Spleen (tissue), 11 donors: ENCODE data around the gene AJAP1. TPM values are rescaled to one million over a fixed set of nuclear protein-coding genes. Genes with fewer than 3 reads are reported as not detected.

Source experiments
- DNase-seq: peaks from one replicate; pipeline ENCODE4 v3.0.0-alpha.2; 2020
- H3K27ac ChIP-seq, 8 donors: fragments of 200-600 bp; sonication (generic) in 7 of 8; 1 replicate in 4 of 8; 2 replicates in 4 of 8; pipeline versions ENCODE4 v1.5.0 to v1.8.0; 2016 to 2021; ENCODE audit warnings: inconsistent platforms in 4 of 8, mild to moderate bottlenecking in 4 of 8, moderate library complexity in 1 of 8
- H3K27me3 ChIP-seq, 7 donors: fragments of 200-600 bp; sonication (generic) in 6 of 7; replicated peaks in 1 of 7; 1 replicate in 4 of 7; 2 replicates in 3 of 7; pipeline versions ENCODE4 v1.5.0 to v1.8.0; 2016 to 2021; ENCODE audit warnings: inconsistent platforms in 3 of 7, mild to moderate bottlenecking in 1 of 7
- H3K36me3 ChIP-seq, 6 donors: fragments of 200-600 bp; sonication (generic) in 5 of 6; 1 replicate in 4 of 6; 2 replicates in 2 of 6; pipeline versions ENCODE4 v1.5.0 to v1.8.0; 2016 to 2021; ENCODE audit warnings: inconsistent platforms in 2 of 6
- H3K4me1 ChIP-seq, 6 donors: fragments of 200-600 bp; sonication (generic) in 5 of 6; 1 replicate in 3 of 6; 2 replicates in 3 of 6; pipeline versions ENCODE4 v1.5.0 to v1.8.0; 2016 to 2021; ENCODE audit warnings: inconsistent platforms in 3 of 6
- H3K4me3 ChIP-seq, 8 donors: fragments of 200-600 bp; sonication (generic) in 7 of 8; 1 replicate in 4 of 8; 2 replicates in 4 of 8; pipeline versions ENCODE4 v1.5.0 to v1.8.0; 2016 to 2021; ENCODE audit warnings: inconsistent platforms in 4 of 8, mild to moderate bottlenecking in 4 of 8, moderate library complexity in 2 of 8
- H3K9me3 ChIP-seq, 8 donors: fragments of 200-600 bp; sonication (generic) in 7 of 8; 1 replicate in 4 of 8; 2 replicates in 4 of 8; pipeline versions ENCODE4 v1.5.0 to v1.8.0; 2016 to 2021; ENCODE audit warnings: inconsistent platforms in 4 of 8
- CTCF ChIP-seq, 11 experiments: fragments of 200-600 bp in 7 of 11; fragments of 450-650 bp in 4 of 11; sonication (generic) in 4 of 11; IDR thresholded peaks in 8 of 11; conservative IDR thresholded peaks in 3 of 11; 1 replicate in 7 of 11; 2 replicates in 4 of 11; pipeline versions ENCODE4 v1.4.0 to v1.8.0; 2016 to 2021; ENCODE audit warnings: antibody characterized with exemption in 11 of 11, inconsistent platforms in 4 of 11, mild to moderate bottlenecking in 1 of 11
- POLR2A ChIP-seq, 3 donors: fragments of 450-650 bp; IDR thresholded peaks; one replicate each; pipeline ENCODE4 v1.5.1; 2017; ENCODE audit warnings: antibody characterized with exemption in 3 of 3, mild to moderate bottlenecking in 1 of 3
- POLR2AphosphoS5 ChIP-seq, 3 donors: sonication (generic); formaldehyde crosslinking; IDR thresholded peaks; one replicate each; pipeline ENCODE4 v1.5.1; 2017; ENCODE audit warnings: antibody characterized with exemption in 3 of 3
- WGBS, 5 donors: extraction: QIAGEN DNeasy Blood & Tissue Kit in 3 of 5; methylation state at CpG; one replicate each; pipeline versions ENCODE4 v1.1.5 to v1.1.7; 2013 to 2018; 5-methylcytosine and 5-hydroxymethylcytosine counted together
- intact Hi-C: fragments of 100-400 bp; cut with DNase I; formaldehyde crosslinking; loops from one replicate; pipeline ENCODE4 v1.15.0; 2023; ENCODE audit warnings: low total_unique reads
- polyA plus RNA-seq, 3 donors: library from polyadenylated mRNA; stranded (reverse); fragments of 200-250 nt; gene quantifications; one replicate each; pipeline ENCODE4 v1.2.1, GENCODE V29; 2013
- total RNA-seq, 7 donors: library from RNA; depleted of rRNA in 3 of 7; stranded (reverse); fragments of >200 nt in 3 of 7; fragmentation: NEBNext Ultra II Directional in 4 of 7; extraction: Animal tissue kit (Norgen Biotek cat#: 25700) in 4 of 7; gene quantifications; one replicate each; pipeline versions ENCODE4 v1.1.0 to v1.2.1, GENCODE V29; 2016 to 2021
- donor health status: healthy with polysubstance abuse.
- donor health status: DM: no; HTN: no; CAD: no; lungs with moderate emphysema.
- donor health status: DM: no; HTN: no; CAD: no.
- donor health status: Bipolar disorder and iron deficiency.
- donor health status: healthy.
- donor health status: DM: no; HTN: no; CAD: no.
- donor health status: DM: yes; HTN: yes; CAD: no.

AJAP1 gene
- total and polyA plus RNA-seq, 10 donors, result 0.04 to 13.3 (median 2.4) TPM

- TF ChIP-seq POLR2AphosphoS5 (IDR thresholded peaks at IDR 0.05) (no peak), POLR2A (IDR thresholded peaks at IDR 0.05) (no peak), CTCF (IDR thresholded peaks at IDR 0.05 in 8 of 11, conservative IDR thresholded peaks at IDR 0.05 in 3 of 11) (no peak)
- Histone ChIP-seq H3K27me3 (peaks cover 0 to 25% (median 0%) of the 10 kb centered on the region in 7 donors), H3K27ac (no peak overlapping the region), H3K4me1 (no peaks in the 10 kb centered on the region), H3K36me3 (no peaks in the 10 kb centered on the region), H3K4me3 (no peak overlapping the region), H3K9me3 (no peaks in the 10 kb centered on the region)
- intact Hi-C loops, result no loop called here
- no peak for DNase-seq
- WGBS, 5 donors, result 80 to 86% (median 83%) methylated on average over 10 to 11 of the region's 11 CpGs
These were observed 33.5 kb downstream of the AJAP1 start for GRCh38 chr1:4687943-4688342.

- Histone ChIP-seq H3K4me1 (no peaks in the 10 kb centered on the region), H3K27ac (no peak overlapping the region), H3K27me3 (peaks cover 0 to 15% (median 0%) of the 10 kb centered on the region in 7 donors), H3K4me3 (no peak overlapping the region), H3K36me3 (no peaks in the 10 kb centered on the region), H3K9me3 (no peaks in the 10 kb centered on the region)
- 79 to 88% (median 84%) methylated on average over 23 to 24 of the region's 24 CpGs for WGBS, 5 donors
- TF ChIP-seq POLR2AphosphoS5 (IDR thresholded peaks at IDR 0.05), result no peak
- no peak for TF ChIP-seq POLR2A (IDR thresholded peaks at IDR 0.05)
- TF ChIP-seq CTCF (IDR thresholded peaks at IDR 0.05 in 8 of 11, conservative IDR thresholded peaks at IDR 0.05 in 3 of 11), result no peak
- DNase-seq, result no peak
- intact Hi-C loops, result no loop called here
These were observed 35.0 kb downstream of the AJAP1 start for GRCh38 chr1:4689271-4689935.

GRCh38 chr1:4689941-4690635, 35.7 kb downstream of the AJAP1 start:
- no peaks in the 10 kb centered on the region for H3K36me3 ChIP-seq
- 84 to 93% (median 89%) methylated on average over 10 to 19 of the region's 19 CpGs for WGBS, 5 donors

More at GRCh38 chr1:4689941-4690635, 35.7 kb downstream of the AJAP1 start:
- no peak for DNase-seq
- Histone ChIP-seq H3K4me3 (no peak overlapping the region), H3K9me3 (peaks cover 0 to under 1% (median 0%) of the 10 kb centered on the region in 8 donors), H3K4me1 (no peaks in the 10 kb centered on the region), H3K27ac (no peak overlapping the region), H3K27me3 (peaks cover 0 to 8% (median 0%) of the 10 kb centered on the region in 7 donors)
- intact Hi-C loops, result no loop called here
- no peak for TF ChIP-seq POLR2AphosphoS5 (IDR thresholded peaks at IDR 0.05)
- TF ChIP-seq POLR2A (IDR thresholded peaks at IDR 0.05), result no peak
- no peak for TF ChIP-seq CTCF (IDR thresholded peaks at IDR 0.05 in 8 of 11, conservative IDR thresholded peaks at IDR 0.05 in 3 of 11)
